ENCODE data around the gene POU4F1. TPM values are rescaled to one million over a fixed set of nuclear protein-coding genes. Genes with fewer than 3 reads are reported as not detected.

POU4F1 gene
- total RNA-seq, 1 donor from 2014 or later = 0.39 TPM

GRCh38 chr13:78606471-78607408 lies 3.4 kb upstream of the POU4F1 start:
- DNase-seq = no peak

GRCh38 chr13:78604782-78605611 lies 1.6 kb upstream of the POU4F1 start:
- DNase-seq = no peak

- DNase-seq = no peak
Observed at GRCh38 chr13:78602561-78603239, 652 bp downstream of the POU4F1 start.

GRCh38 chr13:78601874-78602560 lies 1.3 kb downstream of the POU4F1 start:
- DNase-seq = no peak

GRCh38 chr13:78601124-78601873 lies 2.1 kb downstream of the POU4F1 start:
- no peak for DNase-seq

GRCh38 chr13:78600280-78600883 lies 3.0 kb downstream of the POU4F1 start:
- DNase-seq = no peak

GRCh38 chr13:78599645-78600279 lies 3.6 kb downstream of the POU4F1 start:
- DNase-seq = no peak

- DNase-seq = no peak
Observed at GRCh38 chr13:78598966-78599644, 4.2 kb downstream of the POU4F1 start.

GRCh38 chr13:78598116-78598781 lies 5.1 kb downstream of the POU4F1 start:
- no peak for DNase-seq

GRCh38 chr13:78597602-78597932 lies 5.8 kb downstream of the POU4F1 start:
- DNase-seq = no peak

GRCh38 chr13:78596736-78597601 lies 6.4 kb downstream of the POU4F1 start:
- DNase-seq = no peak

GRCh38 chr13:78596399-78596735 lies 7.0 kb downstream of the POU4F1 start:
- no peak for DNase-seq

GRCh38 chr13:78595495-78596398 lies 7.6 kb downstream of the POU4F1 start:
- no peak for DNase-seq

- DNase-seq = no peak
Observed at GRCh38 chr13:78594456-78594975, 8.8 kb downstream of the POU4F1 start.

GRCh38 chr13:78593652-78594455 lies 9.5 kb downstream of the POU4F1 start:
- DNase-seq = no peak

- DNase-seq = no peak
Observed at GRCh38 chr13:78593129-78593528, 10.2 kb downstream of the POU4F1 start.
